ENCODE data around the gene ZFAND4. TPM values are rescaled to one million over a fixed set of nuclear protein-coding genes. Genes with fewer than 3 reads are reported as not detected.
"Not testable (repeated sequence)": the region's sequence is repeated elsewhere in the genome, so short reads cannot be mapped to it uniquely, and the experiment has no call there.

ZFAND4 gene
- total RNA-seq, 3 donors from 2014 or later: 15.2 to 42.1 (median 29.8) TPM

- H3K9me3 ChIP-seq: no peaks in the 10 kb centered on the region
- TF ChIP-seq, protein P1, sequence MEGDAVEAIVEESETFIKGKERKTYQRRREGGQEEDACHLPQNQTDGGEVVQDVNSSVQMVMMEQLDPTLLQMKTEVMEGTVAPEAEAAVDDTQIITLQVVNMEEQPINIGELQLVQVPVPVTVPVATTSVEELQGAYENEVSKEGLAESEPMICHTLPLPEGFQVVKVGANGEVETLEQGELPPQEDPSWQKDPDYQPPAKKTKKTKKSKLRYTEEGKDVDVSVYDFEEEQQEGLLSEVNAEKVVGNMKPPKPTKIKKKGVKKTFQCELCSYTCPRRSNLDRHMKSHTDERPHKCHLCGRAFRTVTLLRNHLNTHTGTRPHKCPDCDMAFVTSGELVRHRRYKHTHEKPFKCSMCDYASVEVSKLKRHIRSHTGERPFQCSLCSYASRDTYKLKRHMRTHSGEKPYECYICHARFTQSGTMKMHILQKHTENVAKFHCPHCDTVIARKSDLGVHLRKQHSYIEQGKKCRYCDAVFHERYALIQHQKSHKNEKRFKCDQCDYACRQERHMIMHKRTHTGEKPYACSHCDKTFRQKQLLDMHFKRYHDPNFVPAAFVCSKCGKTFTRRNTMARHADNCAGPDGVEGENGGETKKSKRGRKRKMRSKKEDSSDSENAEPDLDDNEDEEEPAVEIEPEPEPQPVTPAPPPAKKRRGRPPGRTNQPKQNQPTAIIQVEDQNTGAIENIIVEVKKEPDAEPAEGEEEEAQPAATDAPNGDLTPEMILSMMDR (IDR thresholded peaks at IDR 0.05): no peak
- TF ChIP-seq POLR2A (IDR thresholded peaks at IDR 0.05): no peak
- no peak for TF ChIP-seq POLR2AphosphoS5 (IDR thresholded peaks at IDR 0.05)
- intact Hi-C loops (cut with DNase I; ENCODE audit: low total_unique reads): no loop called here
- H3K27ac ChIP-seq: peak overlapping the region; percentile 90 to 98
- H3K27me3 ChIP-seq: no peaks in the 10 kb centered on the region
- DNase-seq (ENCODE audit: low spot score in 2 of 2): peak in 1 of 2 donors; percentile 31
- H3K36me3 ChIP-seq: no peaks in the 10 kb centered on the region
- peak overlapping the region; percentile 62 to 90 (median 76) for H3K4me3 ChIP-seq
- no peaks in the 10 kb centered on the region for H3K4me1 ChIP-seq
Measured at GRCh38 chr10:45673074-45673648, 589 bp upstream of the ZFAND4 start.

- DNase-seq (ENCODE audit: low spot score in 2 of 2); intact Hi-C loops (cut with DNase I; ENCODE audit: low total_unique reads); H3K36me3 ChIP-seq; H3K27me3 ChIP-seq; H3K27ac ChIP-seq; H3K4me1 ChIP-seq; H3K9me3 ChIP-seq: not testable (repeated sequence)
- H3K4me3 ChIP-seq: peak overlapping the region in 2 of 3 donors; percentile 76 to 90
Measured at GRCh38 chr10:45671300-45671699, 1.3 kb downstream of the ZFAND4 start.

DNA sequence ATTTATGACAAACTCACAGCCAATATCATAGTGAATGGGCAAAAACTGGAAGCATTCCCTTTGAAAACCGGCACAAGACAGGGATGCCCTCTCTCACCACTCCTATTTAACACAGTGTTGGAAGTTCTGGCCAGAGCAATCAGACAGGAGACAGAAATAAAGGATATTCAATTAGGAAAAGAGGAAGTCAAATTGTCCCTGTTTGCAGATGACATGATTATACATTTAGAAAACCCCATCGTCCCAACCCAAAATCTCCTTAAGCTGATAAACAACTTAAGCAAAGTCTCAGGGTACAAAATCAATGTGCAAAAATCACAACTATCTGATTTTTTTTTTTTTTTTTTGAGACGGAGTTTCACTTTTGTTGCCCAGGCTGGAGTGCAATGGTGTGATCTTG, 2.7 kb downstream of the ZFAND4 start:
- H3K27me3 ChIP-seq; H3K4me3 ChIP-seq; DNase-seq (ENCODE audit: low spot score in 2 of 2); H3K9me3 ChIP-seq; H3K27ac ChIP-seq; H3K36me3 ChIP-seq; intact Hi-C loops (cut with DNase I; ENCODE audit: low total_unique reads); H3K4me1 ChIP-seq: not testable (repeated sequence)

DNA sequence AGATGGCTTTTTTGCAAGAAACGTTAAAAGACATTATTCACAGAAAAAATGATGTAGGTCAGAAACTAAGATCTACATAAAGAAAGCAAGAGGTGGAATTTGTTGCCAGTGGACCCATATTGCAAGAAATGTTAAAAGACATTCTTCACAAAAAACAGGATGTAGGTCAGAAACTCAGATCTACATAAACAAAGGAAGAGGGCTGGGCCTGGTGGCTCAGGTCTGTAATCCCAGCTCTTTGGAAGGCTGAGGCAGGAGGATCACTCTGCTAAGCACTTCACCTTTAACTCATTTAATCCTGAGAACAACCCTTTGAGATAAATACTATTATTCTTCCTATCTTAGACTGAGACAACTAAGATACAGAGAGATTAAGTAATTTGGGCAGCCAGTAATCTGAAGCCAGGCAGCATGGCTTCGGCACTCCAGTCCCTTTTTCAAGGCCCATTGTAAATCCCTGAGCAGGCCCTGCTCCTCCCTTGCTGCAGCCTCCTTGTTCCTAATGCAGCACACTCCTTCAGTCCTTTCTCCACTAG, 11.6 kb downstream of the ZFAND4 start:
- H3K4me1 ChIP-seq: no peaks in the 10 kb centered on the region
- H3K9me3 ChIP-seq: peaks cover 0 to 7% of the 10 kb centered on the region in 2 donors
- intact Hi-C loops (cut with DNase I; ENCODE audit: low total_unique reads): no loop called here
- no peaks in the 10 kb centered on the region for H3K27me3 ChIP-seq
- no peak overlapping the region for H3K27ac ChIP-seq
- no peaks in the 10 kb centered on the region for H3K36me3 ChIP-seq
- no peak for TF ChIP-seq POLR2A (IDR thresholded peaks at IDR 0.05)
- no peak for TF ChIP-seq POLR2AphosphoS5 (IDR thresholded peaks at IDR 0.05)
- TF ChIP-seq, protein P1 (IDR thresholded peaks at IDR 0.05): no peak
- H3K4me3 ChIP-seq: no peak overlapping the region
- no peak for DNase-seq (ENCODE audit: low spot score in 2 of 2)

DNA sequence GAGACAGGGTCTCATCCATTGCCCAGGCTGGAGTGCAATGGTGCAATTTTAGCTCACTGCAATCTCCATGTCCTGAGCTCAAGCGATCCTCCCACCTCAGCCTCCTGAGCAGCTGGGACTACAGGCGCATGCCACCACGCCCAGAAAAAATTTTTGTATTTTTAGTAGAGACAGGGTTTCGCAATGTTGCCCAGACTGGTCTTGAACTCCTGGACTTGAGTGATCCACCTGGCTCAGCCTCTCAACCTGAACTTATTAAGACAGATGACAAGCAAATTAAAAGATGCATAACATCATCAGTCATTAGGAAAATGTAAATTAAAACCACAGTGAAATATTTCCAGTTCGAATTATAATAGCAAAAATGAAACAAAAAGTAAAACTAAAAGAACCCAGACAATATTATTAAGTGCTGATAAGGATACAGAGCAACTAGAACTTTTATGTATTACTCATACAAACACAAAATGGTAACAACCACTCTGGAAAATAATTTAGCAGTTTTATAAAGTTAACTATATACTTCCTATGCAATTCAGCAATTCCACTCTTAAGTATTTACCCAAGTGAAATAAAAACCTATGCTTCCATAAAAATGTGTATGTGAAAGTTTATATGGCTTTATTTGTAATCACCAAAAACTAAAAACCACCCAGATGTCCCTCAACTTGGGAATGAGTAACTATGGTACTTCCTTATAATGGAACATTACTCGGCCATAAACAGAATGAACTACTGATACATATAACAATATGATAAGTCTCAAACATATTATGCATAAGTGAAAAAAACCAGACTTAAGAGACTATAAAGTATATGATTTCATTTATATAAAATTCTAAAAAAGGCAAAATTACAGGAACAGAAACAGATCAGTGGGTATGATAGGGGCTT, 15.3 kb downstream of the ZFAND4 start:
- TF ChIP-seq, protein P1 (IDR thresholded peaks at IDR 0.05): no peak
- TF ChIP-seq POLR2AphosphoS5 (IDR thresholded peaks at IDR 0.05) (no peak), POLR2A (IDR thresholded peaks at IDR 0.05) (no peak)
- no peak for DNase-seq (ENCODE audit: low spot score in 2 of 2)
- H3K4me3 ChIP-seq: no peak overlapping the region
- no peaks in the 10 kb centered on the region for H3K36me3 ChIP-seq
- intact Hi-C loops (cut with DNase I; ENCODE audit: low total_unique reads): no loop called here
- H3K4me1 ChIP-seq: no peaks in the 10 kb centered on the region
- H3K9me3 ChIP-seq: peaks cover 0 to 7% of the 10 kb centered on the region in 2 donors
- H3K27ac ChIP-seq: no peak overlapping the region
- no peaks in the 10 kb centered on the region for H3K27me3 ChIP-seq

GRCh38 chr10:45655219-45655618, 17.4 kb downstream of the ZFAND4 start:
- Histone ChIP-seq H3K4me1 (no peaks in the 10 kb centered on the region), H3K9me3 (no peaks in the 10 kb centered on the region), H3K4me3 (no peak overlapping the region), H3K36me3 (no peaks in the 10 kb centered on the region), H3K27me3 (no peaks in the 10 kb centered on the region), H3K27ac (no peak overlapping the region)
- intact Hi-C loops (cut with DNase I; ENCODE audit: low total_unique reads): no loop called here
- no peak for DNase-seq (ENCODE audit: low spot score in 2 of 2)
- TF ChIP-seq POLR2A (IDR thresholded peaks at IDR 0.05) (no peak), POLR2AphosphoS5 (IDR thresholded peaks at IDR 0.05) (no peak)
- TF ChIP-seq, protein P1 (IDR thresholded peaks at IDR 0.05): no peak

- DNase-seq (ENCODE audit: low spot score in 2 of 2); H3K36me3 ChIP-seq; H3K9me3 ChIP-seq; H3K4me1 ChIP-seq; H3K4me3 ChIP-seq; H3K27ac ChIP-seq; H3K27me3 ChIP-seq; intact Hi-C loops (cut with DNase I; ENCODE audit: low total_unique reads): not testable (repeated sequence)
Measured at GRCh38 chr10:45654753-45655141, 17.8 kb downstream of the ZFAND4 start.
